GM21447 (cell line): ENCODE results near the gene NAALADL1.

Experiments used
- ATAC-seq: cut with Tn5 transposase; IDR thresholded peaks from one replicate; pipeline ENCODE4 v1.9.1; 2021; ENCODE audit not compliant: unreplicated experiment

The NAALADL1 gene

DNA sequence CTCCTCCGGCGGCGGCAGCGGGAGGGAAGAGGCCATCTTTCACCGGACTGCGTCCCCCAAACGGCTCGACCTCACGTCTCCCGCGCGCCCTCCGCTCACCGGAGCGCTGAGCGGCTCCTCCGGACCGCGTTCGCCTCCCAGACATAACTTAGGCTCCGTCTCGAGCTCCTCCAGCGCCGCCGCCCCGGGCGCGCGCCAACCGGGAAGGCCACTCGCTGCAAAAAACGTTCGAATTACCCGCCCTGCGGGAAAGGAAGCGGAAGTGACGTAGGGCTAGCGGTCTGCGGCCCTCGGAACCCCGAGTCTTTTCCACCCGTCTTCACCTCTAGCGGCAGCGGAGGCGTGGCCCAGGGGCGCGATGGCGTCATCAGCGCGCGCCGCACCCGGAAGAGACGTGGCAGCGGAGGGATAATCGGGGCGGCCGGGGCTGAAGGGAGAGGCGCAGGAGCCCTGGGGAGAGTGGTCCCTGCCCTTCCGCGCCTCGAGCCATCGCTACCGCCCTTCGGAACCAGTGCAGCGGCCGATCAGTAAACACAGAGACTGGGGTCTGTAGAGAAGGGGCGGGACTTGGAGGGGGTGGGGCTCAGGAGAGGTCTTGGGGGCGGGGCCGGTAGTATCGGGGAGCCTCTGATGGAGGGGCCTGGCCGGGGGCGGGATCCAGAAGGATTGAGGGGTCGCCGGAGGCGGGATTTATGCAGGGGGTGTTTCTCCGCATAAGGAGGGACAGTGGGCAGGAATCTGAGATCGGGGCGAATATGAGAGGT, 25.7 kb upstream of the NAALADL1 start, which contains the start of the genes CDCA5 and ZFPL1:
CDCA5 (minus strand) TSS at position 207 of the 764 bp plus-strand sequence; CDS start at position 145, 62 bp downstream.
ZFPL1 (plus strand) TSS at position 389 of the 764 bp plus-strand sequence. CDS start 477 bp downstream, outside the sequence.
- peak; percentile 86 for ATAC-seq

DNA sequence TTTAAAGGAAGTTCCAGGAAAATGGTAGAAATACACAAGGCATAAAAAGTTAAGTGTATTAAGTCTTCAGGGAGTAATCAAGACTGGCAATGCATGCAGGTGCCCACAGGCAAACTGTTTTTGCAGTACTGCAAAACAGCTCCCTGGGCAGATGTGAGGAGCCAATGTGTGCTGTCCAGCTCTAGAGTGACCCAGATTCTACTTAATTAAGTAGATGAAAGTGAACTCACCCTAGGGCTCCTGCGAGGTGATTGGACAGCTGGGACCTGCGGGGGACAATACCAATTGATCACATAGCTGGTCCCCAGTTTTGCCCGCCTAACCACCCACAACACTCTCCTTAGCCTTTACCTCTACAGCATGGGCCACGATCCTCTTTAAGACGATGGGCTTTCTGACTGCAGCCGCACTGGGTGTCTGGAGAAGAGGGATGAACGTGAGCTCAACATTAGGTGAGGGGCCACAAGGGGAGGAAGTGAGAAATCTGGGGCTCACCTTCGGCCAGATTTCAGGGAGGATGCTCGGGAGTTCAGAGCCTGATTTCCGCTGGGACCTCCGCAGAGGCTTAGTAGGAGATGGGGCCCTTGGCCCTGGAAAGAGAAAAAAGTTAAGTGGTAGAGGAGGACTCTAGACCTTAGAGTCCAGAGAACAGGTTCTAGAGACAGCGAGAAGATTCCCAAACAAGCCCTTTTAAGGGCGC, 24.9 kb upstream of the NAALADL1 start:
- ATAC-seq: peak; percentile 15

DNA sequence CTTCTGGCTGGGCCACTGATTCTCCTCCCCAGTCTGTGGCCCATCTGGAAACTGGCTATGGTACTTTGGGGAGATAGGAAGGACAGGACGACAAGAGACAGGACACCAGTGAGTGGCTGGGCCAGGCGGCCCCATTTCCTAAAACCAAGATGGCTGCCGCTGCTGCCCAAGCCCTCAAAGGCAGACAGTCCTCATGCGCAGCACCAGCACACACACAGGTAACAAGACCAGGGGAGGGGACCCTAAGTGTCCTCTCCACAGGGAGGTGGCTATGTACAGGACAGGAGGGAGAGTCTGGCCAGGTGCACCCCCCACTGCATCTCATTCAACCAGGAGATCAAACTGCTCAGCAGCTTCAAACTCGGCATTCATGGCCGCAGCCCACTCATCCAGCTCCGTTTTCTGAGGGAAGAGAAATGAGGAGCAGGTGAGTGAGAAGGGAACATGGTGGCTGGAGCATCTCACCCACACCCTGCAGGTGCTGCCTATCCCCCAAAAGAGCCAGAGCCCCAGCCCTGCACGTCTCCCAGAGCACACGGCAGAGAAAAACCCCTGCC, 20.5 kb upstream of the NAALADL1 start:
- ATAC-seq: no peak

DNA sequence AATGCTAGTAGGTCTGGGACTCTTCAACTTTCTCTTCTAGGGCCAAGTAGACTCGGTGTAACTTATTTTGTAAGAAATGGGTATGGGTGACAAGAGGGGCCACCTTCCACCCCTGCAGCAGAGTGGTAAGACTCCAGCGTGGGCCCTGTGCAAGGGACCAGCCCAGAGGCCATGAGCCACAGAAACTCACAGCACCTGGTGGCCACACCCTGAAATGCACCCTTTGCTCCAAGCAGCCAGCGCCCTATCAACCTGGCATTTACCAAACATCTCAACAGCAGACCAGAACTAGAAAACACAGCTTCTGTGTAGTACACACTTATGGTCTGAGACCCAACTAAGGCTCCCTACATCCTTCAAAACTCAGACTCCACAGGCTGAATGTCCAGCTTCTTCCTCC, 19.8 kb upstream of the NAALADL1 start:
- ATAC-seq: no peak

DNA sequence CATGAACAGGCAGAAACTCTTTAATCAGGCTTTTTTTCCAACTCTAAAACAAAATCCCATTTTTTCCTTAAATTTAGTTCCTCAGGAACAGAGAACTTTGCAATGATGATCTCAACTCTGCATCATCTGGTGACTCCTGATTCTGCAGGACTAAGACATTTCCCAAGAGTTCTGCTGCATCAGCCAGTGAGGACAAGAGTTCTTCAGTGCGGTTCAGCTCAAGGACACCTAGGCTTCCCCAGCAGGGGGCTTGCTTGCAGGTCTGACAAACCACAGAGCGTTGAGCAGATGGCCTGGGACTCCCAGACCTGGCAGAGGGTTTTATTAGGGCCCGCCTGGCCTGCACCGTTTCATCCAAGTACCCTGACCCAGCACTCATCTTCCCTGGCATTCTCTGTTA, 19.1 kb upstream of the NAALADL1 start:
- ATAC-seq: no peak

DNA sequence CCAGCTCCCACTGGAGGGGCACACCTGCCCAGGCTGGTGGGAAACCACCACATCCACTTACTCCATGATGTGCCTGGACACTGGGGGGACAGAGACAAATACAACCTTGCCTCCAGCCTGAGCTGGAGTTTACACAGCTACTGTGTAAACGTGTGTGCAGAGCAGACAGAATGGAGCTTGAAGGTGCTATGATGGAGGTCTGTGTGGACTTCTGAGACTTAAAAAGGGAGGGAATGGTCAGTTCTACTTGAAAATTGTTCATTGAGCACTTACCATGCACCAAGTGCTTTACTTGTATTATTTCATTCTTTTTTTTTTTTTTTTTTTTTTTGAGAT, 14.2 kb upstream of the NAALADL1 start:
- no peak for ATAC-seq

DNA sequence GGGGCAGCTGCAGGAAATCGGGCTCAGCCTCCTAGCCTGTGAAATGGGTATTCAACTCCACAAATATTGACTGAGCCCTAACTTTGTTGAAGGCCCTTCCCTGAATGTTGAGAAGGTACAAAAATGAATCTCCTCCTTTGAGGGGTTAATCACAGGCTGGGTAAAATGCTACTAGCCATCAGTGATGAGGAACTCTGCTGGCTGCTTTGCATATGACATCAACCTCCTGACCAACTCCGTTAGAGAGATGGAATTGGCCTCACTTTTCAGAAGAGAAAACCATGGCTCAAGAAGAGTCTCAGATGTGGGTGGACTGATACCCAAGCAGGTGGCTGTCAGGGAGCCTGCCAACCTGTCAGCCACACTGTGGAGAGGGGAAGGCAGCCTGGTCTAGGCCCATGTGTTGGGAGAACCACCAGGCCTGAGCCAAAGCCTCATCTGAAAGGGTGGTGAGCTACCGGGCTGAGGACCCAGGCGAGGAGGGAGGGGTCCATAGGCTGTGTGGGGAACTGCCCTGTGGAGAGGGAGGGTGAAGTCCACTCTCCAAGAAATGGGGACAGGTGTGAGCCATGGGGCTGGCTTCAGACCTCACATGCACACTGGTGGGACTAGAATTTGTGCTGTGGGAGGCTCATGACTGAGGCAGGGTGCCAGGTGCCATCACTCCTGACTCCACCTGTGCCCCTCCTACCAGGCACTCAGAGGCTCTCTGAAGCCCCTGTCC, 13.7 kb upstream of the NAALADL1 start:
- no peak for ATAC-seq

DNA sequence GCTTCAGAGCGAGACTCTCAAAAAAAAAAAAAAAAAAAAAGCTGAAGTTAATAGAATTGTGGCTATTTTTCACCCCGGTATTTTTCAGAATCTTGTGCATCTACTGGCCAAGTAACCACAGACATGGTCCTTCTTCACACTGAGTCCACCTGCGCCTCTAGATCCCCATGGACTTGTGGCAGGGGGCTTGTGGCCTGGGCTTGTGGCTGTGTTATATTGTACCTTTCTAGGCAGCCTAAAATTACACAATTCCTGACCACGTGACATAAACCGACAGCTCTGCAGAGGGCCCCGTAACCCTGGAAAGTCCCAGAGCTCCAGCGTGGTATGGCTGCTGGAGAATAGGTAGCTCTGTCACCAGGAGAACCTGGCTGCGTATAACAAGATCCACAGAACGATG, 10.9 kb upstream of the NAALADL1 start:
- no peak for ATAC-seq

DNA sequence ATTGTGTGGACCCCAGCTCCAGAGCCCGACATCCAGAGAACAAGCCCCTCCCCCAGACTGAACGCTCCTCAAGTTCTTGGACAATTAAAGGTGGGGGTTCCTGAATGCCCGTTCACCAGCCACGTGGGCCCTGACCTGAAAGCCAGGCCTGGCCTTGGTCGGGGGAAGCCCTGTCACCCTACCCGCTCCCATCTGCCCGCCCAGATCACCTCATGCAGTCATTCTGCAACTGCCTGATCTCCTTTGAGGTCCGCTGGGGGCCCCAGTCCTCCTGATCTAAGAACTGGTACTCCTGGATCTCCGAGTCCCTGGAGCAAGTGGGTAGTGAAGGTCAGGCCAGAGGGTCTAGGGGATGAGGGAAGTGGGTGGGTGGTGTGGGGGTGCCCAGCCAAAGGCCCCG, 9.1 kb upstream of the NAALADL1 start:
- ATAC-seq: no peak

DNA sequence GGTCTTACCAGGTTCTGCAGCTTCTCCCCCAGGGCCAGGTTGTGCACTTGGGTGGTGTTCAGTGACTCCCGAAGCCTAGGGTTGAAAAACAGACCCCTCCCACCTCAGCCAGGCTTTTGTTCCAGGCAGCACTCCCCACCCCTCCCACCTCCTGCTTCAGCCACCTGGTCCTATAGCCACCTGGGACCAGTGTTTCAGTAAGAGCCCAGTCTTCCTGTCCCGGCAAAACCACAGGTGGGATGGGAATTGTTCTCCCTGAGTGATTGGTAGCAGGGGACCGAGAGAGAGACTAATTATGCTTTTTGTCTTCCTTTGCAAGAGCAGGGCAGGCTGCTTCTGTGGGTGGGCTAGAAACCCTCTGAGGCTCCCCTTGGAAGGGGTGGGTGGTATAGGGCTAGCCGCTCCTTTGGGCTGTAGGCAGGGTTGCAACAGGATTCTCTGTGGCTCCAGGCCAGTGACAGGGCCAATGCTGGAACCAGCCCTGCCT, 8.5 kb upstream of the NAALADL1 start:
- no peak for ATAC-seq

DNA sequence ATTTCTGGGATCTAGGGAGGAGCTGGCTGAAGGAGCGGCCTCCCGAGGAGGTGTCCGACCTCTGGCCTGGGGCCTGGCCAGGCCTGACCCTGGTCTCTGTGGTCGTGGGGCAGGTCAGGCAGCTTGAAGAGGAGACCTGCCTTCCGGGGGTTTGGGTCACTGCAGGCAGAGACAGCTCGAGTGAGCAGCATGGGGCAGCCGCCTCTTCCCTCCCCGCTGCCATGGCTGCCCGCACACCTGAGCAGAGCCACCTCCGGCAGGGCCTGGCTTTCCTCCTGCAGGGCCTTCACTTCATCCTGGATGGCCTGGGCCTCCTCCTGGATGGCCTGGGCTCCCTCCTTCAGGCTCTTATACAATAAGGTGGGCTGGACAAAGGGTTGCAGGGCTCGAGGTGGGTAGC, 8.0 kb upstream of the NAALADL1 start:
- no peak for ATAC-seq

DNA sequence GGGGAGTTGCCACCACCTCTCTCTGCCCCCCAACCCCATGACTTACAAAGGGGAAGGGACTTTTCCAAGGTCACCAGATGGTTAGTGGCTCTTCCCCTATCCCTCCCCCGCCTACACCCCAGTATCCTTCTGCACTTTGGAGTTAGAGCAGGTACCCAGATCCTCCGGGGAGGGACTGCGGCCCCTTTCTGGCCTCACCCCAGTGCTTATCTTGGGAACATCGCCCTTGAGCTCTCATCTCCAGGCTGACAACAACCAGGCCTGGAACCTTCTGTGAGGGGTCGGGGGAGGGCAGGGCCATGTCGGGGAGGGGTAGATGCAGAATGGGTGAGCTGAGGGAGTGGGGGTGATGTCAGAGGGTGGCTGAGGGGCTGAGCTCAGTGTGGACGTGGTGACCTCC, 7.5 kb upstream of the NAALADL1 start:
- no peak for ATAC-seq

DNA sequence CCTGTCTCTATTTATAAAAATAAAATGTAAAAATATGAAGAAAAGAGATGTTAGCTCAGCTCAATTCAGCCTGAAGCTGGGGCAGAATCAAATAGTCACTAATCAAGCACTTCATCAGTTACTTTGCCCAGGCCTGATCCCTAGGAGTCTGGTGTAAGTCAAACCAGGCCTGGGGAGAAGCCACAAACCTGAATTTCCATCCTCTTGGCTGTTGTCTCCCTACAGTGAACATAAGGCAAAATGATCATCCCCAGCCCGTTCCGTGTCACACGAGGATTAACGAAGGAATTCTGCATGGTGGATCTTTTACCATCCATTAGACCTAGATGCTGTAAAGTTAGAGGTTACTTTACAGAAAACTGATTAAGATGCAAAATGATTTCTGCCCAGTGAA, 6.5 kb upstream of the NAALADL1 start:
- no peak for ATAC-seq

DNA sequence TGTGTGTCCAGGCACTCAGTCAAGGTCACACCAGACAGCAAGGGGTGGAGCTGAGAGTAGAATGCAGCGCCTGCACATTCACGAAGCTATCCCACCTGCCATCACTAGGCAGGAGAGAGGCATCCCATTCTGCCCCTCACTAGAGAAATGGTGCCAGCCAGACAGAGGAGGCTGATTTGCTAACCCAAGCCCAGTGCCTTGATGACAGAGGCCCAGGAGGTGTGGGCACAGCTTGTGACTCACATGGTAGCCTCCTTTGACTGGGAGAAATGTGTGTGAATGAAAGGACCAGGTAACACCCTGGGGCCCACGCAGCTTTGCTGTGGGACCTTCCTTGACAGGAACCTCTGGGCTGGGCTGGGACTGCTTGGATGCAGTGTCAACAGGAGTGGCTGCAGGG, 5.2 kb upstream of the NAALADL1 start:
- no peak for ATAC-seq

DNA sequence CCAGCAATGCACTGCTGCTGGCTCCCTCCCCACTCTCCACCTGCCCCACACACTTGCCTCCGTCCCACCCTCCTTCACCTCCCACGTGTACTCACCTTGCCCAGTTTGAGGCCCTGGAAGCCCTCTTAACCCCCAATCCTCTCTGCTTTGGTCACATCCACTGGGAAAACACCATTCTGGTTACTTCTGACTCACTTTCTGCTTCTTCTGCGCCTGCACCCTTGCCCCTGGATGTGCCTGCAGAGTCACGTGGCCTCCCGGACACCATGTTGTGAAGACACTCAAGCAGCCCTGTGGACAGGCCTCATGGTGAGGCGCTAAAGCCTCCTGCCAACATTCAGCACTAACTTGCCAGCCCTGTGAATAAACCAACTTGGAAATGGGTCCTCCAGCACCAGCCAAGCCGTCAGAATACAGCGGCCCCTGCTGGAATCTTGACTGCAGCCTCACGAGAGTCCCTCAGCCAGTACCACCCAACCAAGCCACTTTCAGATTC, 2.6 kb upstream of the NAALADL1 start:
- no peak for ATAC-seq

DNA sequence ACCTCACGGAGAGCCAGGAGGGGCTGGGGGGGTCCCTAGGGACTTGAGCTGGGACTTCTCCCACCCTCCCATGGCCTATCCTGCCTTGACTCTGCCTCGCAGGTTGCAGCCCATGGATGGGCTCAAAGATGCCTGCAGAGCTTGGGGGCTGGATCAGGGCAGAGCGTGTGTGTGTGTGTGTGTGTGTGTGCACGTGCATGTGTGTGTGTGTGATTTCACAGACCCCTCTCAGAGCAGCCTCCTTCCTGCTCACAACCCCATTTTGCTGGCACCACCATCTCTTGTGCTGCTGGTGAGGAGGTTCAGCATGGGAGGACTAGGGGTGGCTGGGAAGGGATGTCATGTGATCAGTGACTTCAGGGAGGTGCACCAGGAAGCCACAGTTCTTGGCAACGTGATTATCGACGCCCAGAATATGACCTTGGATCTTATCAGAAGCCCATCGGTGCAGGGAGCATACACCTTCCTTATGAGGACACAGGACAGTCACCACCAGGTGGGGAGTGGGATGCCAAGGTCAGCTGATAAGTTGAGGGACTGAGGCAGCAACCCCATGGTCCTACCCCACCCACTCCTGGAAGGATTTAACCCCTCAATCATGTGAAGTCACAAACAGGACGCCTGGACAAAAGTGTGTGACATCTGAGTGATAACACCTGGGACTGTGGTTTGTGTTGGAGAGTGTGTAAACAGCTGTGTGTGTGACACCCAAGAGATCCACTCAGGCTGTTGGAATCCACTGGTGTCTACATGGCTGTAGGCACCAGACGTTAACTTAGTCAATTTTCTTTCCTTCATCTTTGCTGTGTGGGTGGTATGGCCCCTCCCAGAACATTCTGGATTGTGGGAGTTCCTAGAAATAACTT, 1.8 kb upstream of the NAALADL1 start:
- ATAC-seq: no peak

DNA sequence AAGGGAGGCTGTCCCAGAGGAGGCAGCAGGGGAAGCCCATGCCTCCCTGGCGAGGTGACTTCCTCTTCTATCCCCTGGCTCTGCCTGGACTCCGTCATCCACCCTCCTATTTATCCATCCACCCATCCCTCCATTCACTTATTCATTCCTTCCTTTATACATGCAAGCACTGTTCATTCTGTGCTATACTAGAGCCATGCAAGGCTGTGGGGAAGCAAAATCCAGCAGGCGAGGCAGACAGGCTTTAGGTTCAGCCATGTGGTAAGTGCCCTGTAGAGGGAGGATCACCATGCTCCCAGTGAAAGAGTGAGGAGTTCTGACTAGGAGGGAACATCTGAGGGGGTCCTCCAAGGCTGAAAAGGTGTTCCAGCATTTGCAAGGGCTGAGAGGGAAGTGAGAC, 1.2 kb upstream of the NAALADL1 start:
- no peak for ATAC-seq

DNA sequence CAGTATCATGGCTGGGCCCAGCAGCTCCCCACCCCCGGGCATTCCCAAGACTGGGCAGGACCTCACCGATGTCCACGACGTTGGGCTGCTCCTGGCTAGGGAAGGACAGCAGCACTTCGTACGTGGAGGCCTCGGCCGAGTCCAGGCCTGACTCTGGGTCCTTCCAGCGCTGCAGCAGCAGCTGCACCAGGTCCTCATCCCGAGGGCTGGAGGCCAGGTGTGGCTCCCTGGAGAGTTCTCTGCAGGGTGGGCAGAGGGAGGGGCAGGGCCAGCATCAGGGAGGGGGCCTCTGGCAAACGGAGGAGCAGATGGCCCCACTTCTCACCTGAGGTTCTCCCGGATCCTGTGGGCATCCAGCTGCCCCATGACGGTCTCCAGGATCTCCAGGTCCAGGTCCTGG, 341 bp downstream of the NAALADL1 start:
- no peak for ATAC-seq

DNA sequence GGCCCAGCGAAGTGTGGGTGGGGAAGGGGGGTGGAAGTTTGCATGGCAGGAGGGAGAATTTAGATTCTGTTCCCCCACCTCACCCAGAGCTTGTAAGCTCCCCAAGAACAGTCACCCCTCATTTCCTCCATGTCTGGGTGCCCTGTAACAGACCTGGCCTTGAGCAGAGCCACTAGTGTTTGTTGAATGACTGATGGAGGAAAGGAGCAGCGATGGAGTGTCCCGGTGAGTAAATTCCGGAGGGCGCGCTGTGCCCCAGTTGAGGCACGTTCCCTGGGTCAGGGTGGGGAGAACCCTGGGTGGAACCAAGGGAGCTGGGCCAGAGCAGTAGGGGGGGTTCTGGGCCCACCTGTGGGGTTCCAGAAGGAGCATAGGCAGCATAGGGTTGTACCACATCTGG, 827 bp downstream of the NAALADL1 start:
- no peak for ATAC-seq

DNA sequence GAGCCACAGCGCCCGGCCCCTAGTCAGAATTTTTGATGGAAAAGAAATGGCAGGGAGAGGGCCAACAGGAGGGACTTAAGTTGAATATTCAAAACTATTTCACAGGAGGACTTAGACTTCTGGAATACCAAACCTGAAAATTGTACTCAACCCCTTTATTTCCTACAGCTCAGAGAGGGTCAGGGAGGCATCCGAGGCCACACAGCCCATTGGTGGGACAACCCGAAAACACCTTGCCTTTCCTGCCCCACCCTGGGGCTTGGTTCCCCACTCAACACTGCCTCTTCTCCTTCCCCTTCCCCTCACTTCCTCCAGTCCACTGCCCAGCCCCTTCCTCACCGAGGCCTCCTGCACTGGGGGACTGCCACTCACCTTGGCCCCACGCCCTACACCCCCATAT, 1.4 kb downstream of the NAALADL1 start:
- no peak for ATAC-seq
